IMR-90 (cell line): ENCODE results near the gene CD82. TPM values are rescaled to one million over a fixed set of nuclear protein-coding genes. Genes with fewer than 3 reads are reported as not detected.
A peak's percentile ranks its signal among the peaks of the same experiment; 100 is the strongest.

Experiments used
- ATAC-seq: fragments of 200-7000 bp; cut with Tn5 transposase; 2 replicates; pipeline ENCODE4 v1.9.1; 2020; ENCODE audit warnings: low read depth, mild to moderate bottlenecking, moderate library complexity
- BruUV-seq: library from RNA; stranded (reverse); fragments of 400-500 nt; replicated peaks from 2 replicates; lab custom pipeline; 2021; lab: Mats Ljungman, UMichigan
- CTCF ChIA-PET: fragments of 300-600 bp; formaldehyde crosslinking; extraction: SDS; loops from one replicate; lab custom pipeline; 2021; ENCODE audit warnings: antibody characterized with exemption; lab: Yijun Ruan, JAX
- POLR2A ChIA-PET: fragments of 300-600 bp; sonication (Branson Sonifier 250); formaldehyde crosslinking; loops from one replicate; lab custom pipeline; 2022; ENCODE audit warnings: antibody characterized with exemption; ENCODE audit not compliant: unreplicated experiment; lab: Charles Lee
- DNase-seq: peaks from one replicate; pipeline ENCODE4 v3.0.0; 2013
- H2AFZ ChIP-seq: replicated peaks from 2 replicates; pipeline ENCODE3; 2013; ENCODE audit warnings: low read length, mild to moderate bottlenecking; ENCODE audit not compliant: poor library complexity
- H2AK5ac ChIP-seq: 2 replicates; pipeline ENCODE4 v1.6.1; 2013; ENCODE audit warnings: low read depth, low read length, inconsistent platforms
- H2AK9ac ChIP-seq: replicated peaks from 2 replicates; pipeline ENCODE3; 2013; ENCODE audit warnings: mild to moderate bottlenecking, low read depth, low read length, moderate library complexity; ENCODE audit not compliant: poor library complexity
- H2BK120ac ChIP-seq: 2 replicates; pipeline ENCODE4 v1.6.1; 2013; ENCODE audit warnings: low read depth, low read length, inconsistent platforms
- H2BK15ac ChIP-seq: 3 replicates; pipeline ENCODE4 v1.6.1; 2013; ENCODE audit warnings: low read depth, low read length, inconsistent platforms
- H2BK20ac ChIP-seq: 2 replicates; pipeline ENCODE4 v1.6.1; 2013; ENCODE audit warnings: low read depth, mild to moderate bottlenecking, inconsistent platforms, low read length, moderate library complexity
- H2BK5ac ChIP-seq: 2 replicates; pipeline ENCODE4 v1.6.1; 2013; ENCODE audit warnings: mild to moderate bottlenecking, low read depth, low read length, inconsistent platforms; ENCODE audit not compliant: poor library complexity, severe bottlenecking
- H3K14ac ChIP-seq: replicated peaks from 2 replicates; pipeline ENCODE4 v1.6.1; 2013; ENCODE audit warnings: low read depth, low read length, inconsistent platforms
- H3K18ac ChIP-seq: 2 replicates; pipeline ENCODE4 v1.6.1; 2013; ENCODE audit warnings: low read depth, low read length, control low read depth
- H3K23ac ChIP-seq: 2 replicates; pipeline ENCODE4 v1.6.1; 2013; ENCODE audit warnings: low read depth, low read length, inconsistent platforms
- H3K27ac ChIP-seq: 2 replicates; pipeline ENCODE4 v1.5.1; 2013; ENCODE audit warnings: mild to moderate bottlenecking, control low read depth, low read length; ENCODE audit not compliant: insufficient read depth
- H3K27me3 ChIP-seq: 2 replicates; pipeline ENCODE4 v1.6.1; 2013; ENCODE audit warnings: low read length; ENCODE audit not compliant: control insufficient read depth, insufficient read depth
- H3K36me3 ChIP-seq: 2 replicates; pipeline ENCODE4 v1.6.1; 2013; ENCODE audit warnings: low read length, mixed read lengths; ENCODE audit not compliant: control insufficient read depth, insufficient read depth
- H3K4ac ChIP-seq: 2 replicates; pipeline ENCODE4 v1.6.1; 2013; ENCODE audit warnings: low read depth, low read length, inconsistent platforms
- H3K4me1 ChIP-seq: 2 replicates; pipeline ENCODE4 v1.6.1; 2013; ENCODE audit warnings: low read length, mixed read lengths; ENCODE audit not compliant: control insufficient read depth, insufficient read depth
- H3K4me2 ChIP-seq: 2 replicates; pipeline ENCODE4 v1.6.1; 2013; ENCODE audit warnings: low read depth, mild to moderate bottlenecking, control low read depth, low read length, moderate library complexity
- H3K4me3 ChIP-seq: 2 replicates; pipeline ENCODE4 v1.5.1; 2013; ENCODE audit warnings: low read depth, mild to moderate bottlenecking, control low read depth, low read length, moderate library complexity; ENCODE audit not compliant: insufficient read depth
- H3K56ac ChIP-seq: 2 replicates; pipeline ENCODE4 v1.6.1; 2013; ENCODE audit warnings: low read length, inconsistent platforms; ENCODE audit not compliant: insufficient read depth; ENCODE audit errors: extremely low read depth
- H3K79me1 ChIP-seq, 2 experiments: 2 replicates each; pipeline ENCODE4 v1.6.1; 2013; ENCODE audit warnings: low read length in 2 of 2, inconsistent platforms in 1 of 2, low read depth in 1 of 2
- H3K9ac ChIP-seq: 2 replicates; pipeline ENCODE4 v1.6.1; 2013; ENCODE audit warnings: low read depth, low read length, control low read depth
- H3K9me1 ChIP-seq: 2 replicates; pipeline ENCODE4 v1.6.1; 2013; ENCODE audit warnings: low read length, inconsistent platforms; ENCODE audit not compliant: insufficient read depth
- H3K9me3 ChIP-seq: 2 replicates; pipeline ENCODE4 v1.6.1; 2013; ENCODE audit warnings: low read length; ENCODE audit not compliant: control insufficient read depth, insufficient read depth
- H4K20me1 ChIP-seq: 2 replicates; pipeline ENCODE4 v1.6.1; 2013; ENCODE audit warnings: low read length, inconsistent platforms; ENCODE audit not compliant: insufficient read depth
- H4K5ac ChIP-seq: 2 replicates; pipeline ENCODE4 v1.6.1; 2013; ENCODE audit warnings: mild to moderate bottlenecking, low read depth, low read length, control low read depth
- H4K8ac ChIP-seq, 2 experiments: 2 replicates each; pipeline ENCODE4 v1.6.1; 2013; ENCODE audit warnings: low read depth in 2 of 2, low read length in 2 of 2, control low read depth in 1 of 2, inconsistent platforms in 1 of 2
- H4K91ac ChIP-seq: 2 replicates; pipeline ENCODE4 v1.6.1; 2013; ENCODE audit warnings: low read depth, low read length, inconsistent platforms; ENCODE audit not compliant: insufficient read depth
- CEBPB ChIP-seq: IDR thresholded peaks from 2 replicates; pipeline ENCODE4 v1.6.1; 2012; ENCODE audit warnings: low read depth, low read length, improper control_type of control experiment
- CTCF ChIP-seq: conservative IDR thresholded peaks from 2 replicates; pipeline ENCODE4 v1.5.1; 2012; ENCODE audit warnings: mild to moderate bottlenecking, low read depth, low read length, improper control_type of control experiment
- ELK1 ChIP-seq: fragments of 150-350 bp; IDR thresholded peaks from 2 replicates; pipeline ENCODE4 v1.6.1; 2016; ENCODE audit warnings: low read depth, mild to moderate bottlenecking, low read length, moderate library complexity, borderline replicate concordance
- MAFK ChIP-seq: IDR thresholded peaks from 2 replicates; pipeline ENCODE4 v1.6.1; 2012; ENCODE audit warnings: low read depth, low read length, improper control_type of control experiment
- MAZ ChIP-seq: IDR thresholded peaks from 2 replicates; pipeline ENCODE4 v1.6.1; 2012; ENCODE audit warnings: low read depth, mild to moderate bottlenecking, low read length, improper control_type of control experiment, moderate library complexity, borderline replicate concordance
- MXI1 ChIP-seq: IDR thresholded peaks from 2 replicates; pipeline ENCODE4 v1.6.1; 2012; ENCODE audit warnings: low read depth, mild to moderate bottlenecking, low read length, moderate library complexity, borderline replicate concordance
- NFE2L2 ChIP-seq: fragments of 150-350 bp; IDR thresholded peaks from 2 replicates; pipeline ENCODE4 v1.6.1; 2016; ENCODE audit warnings: low read depth, mild to moderate bottlenecking, low read length
- POLR2A ChIP-seq: IDR thresholded peaks from 2 replicates; pipeline ENCODE4 v1.6.1; 2012; ENCODE audit warnings: mild to moderate bottlenecking, low read depth, low read length
- RCOR1 ChIP-seq: IDR thresholded peaks from 2 replicates; pipeline ENCODE4 v1.6.1; 2012; ENCODE audit warnings: mild to moderate bottlenecking, low read length, improper control_type of control experiment; ENCODE audit not compliant: insufficient replicate concordance
- RFX5 ChIP-seq: IDR thresholded peaks from 2 replicates; pipeline ENCODE4 v1.8.0; 2012; ENCODE audit warnings: low read depth, mild to moderate bottlenecking, low read length, moderate library complexity
- SMC3 ChIP-seq: fragments of 150-350 bp; IDR thresholded peaks from 2 replicates; pipeline ENCODE4 v1.6.1; 2016; ENCODE audit warnings: low read depth, mild to moderate bottlenecking, antibody characterized with exemption, low read length, moderate library complexity
- USF2 ChIP-seq: fragments of 150-350 bp; IDR thresholded peaks from 2 replicates; pipeline ENCODE4 v1.6.1; 2017; ENCODE audit warnings: mild to moderate bottlenecking, antibody characterized with exemption, low read length, low read depth
- WGBS, 2 experiments: methylation state at CpG; one replicate each; pipeline versions ENCODE4 v1.1.5 to v1.1.7; 2013; ENCODE audit warnings: missing lambda C conversion rate in 2 of 2; ENCODE audit not compliant: insufficient read length in 1 of 2; ENCODE audit errors: extremely low coverage in 2 of 2; 5-methylcytosine and 5-hydroxymethylcytosine counted together
- dilution Hi-C: fragments of 300-500 bp; cut with HindIII; formaldehyde crosslinking; loops from one replicate; pipeline ENCODE4 v1.14.3; 2018; ENCODE audit warnings: low sequenced_read_pairs; ENCODE audit not compliant: unreplicated experiment
- in situ Hi-C: fragments of 300-500 bp; cut with MboI; formaldehyde crosslinking; loops from 3 replicates; pipeline ENCODE4 v1.14.3; 2019; ENCODE audit warnings: low sequenced_read_pairs, inconsistent platforms, mixed read lengths
- intact Hi-C: fragments of 100-400 bp; cut with micrococcal nuclease; formaldehyde crosslinking; loops from 2 replicates; pipeline ENCODE4 v1.10.0; 2022
- polyA plus RNA-seq, 3 experiments: library from polyadenylated mRNA; depleted of rRNA; stranded (reverse); fragments of >200 nt; gene quantifications; 2 replicates each; pipeline ENCODE4 v1.2.3, GENCODE V29; 2012; ENCODE audit warnings: low replicate concordance in 1 of 3
- total RNA-seq: library from RNA; depleted of rRNA; stranded (reverse); fragments of >200 nt; gene quantifications from 2 replicates; pipeline ENCODE4 v1.2.3, GENCODE V29; 2012

The CD82 gene
- total and polyA plus RNA-seq, 2 of the 4 experiments (the other 2 are of a cell fraction), result 32.8 to 49.4 TPM

- no peak overlapping the region for H3K4me3 ChIP-seq
- no peaks in the 10 kb centered on the region for H3K36me3 ChIP-seq
- no peak overlapping the region for H2AK9ac ChIP-seq
- no peak overlapping the region for H3K27ac ChIP-seq
- no peak overlapping the region for H4K91ac ChIP-seq
- no peaks in the 10 kb centered on the region for H3K79me1 ChIP-seq
- peaks cover 16% of the 10 kb centered on the region for H3K4me1 ChIP-seq
- POLR2A ChIA-PET, result no interaction called here
- no TSS peak for BruUV-seq
- H2BK20ac ChIP-seq, result no peak overlapping the region
- no peak overlapping the region for H3K4me2 ChIP-seq
- in situ Hi-C loops (loop anchor here (25.0 kb wide), 1 partner anchor 1253 kb away; the partner anchor contains the start of gene SLC35C1), intact Hi-C loops (loop anchor here (10.0 kb wide), 1 partner anchor 545 kb away; no protein-coding TSS in a partner anchor), dilution Hi-C loops (no loop called here)
- no CpG with 5 or more reads among the region's 9 CpGs for WGBS, 2 experiments
- H3K23ac ChIP-seq, result no peak overlapping the region
- no peak overlapping the region for H2BK120ac ChIP-seq
- H3K56ac ChIP-seq, result no peak overlapping the region
- no peak overlapping the region for H2BK5ac ChIP-seq
- CTCF ChIA-PET, result interaction anchor here (0.7 to 1.2 kb wide), 3 partner anchors 41 to 57 kb away, joined by 3 to 5 read pairs (median 4); no protein-coding TSS in a partner anchor
- H3K9me3 ChIP-seq, result no peaks in the 10 kb centered on the region
- no peak overlapping the region for H3K18ac ChIP-seq
- H3K9ac ChIP-seq, result no peak overlapping the region
- H4K8ac ChIP-seq, result peak overlapping the region in 1 of 2 experiments; percentile 21; a peak in 1 of 4 replicates
- DNase-seq (no peak), ATAC-seq (no peak)
- H4K20me1 ChIP-seq, result no peaks in the 10 kb centered on the region
- H3K27me3 ChIP-seq, result no peaks in the 10 kb centered on the region
- H4K5ac ChIP-seq, result no peak overlapping the region
- H2AFZ ChIP-seq, result no peak overlapping the region
- no peak overlapping the region for H2AK5ac ChIP-seq
- peaks cover 14% of the 10 kb centered on the region for H3K9me1 ChIP-seq
- H2BK15ac ChIP-seq, result no peak overlapping the region
- H3K14ac ChIP-seq, result no peak overlapping the region
- TF ChIP-seq CTCF, result no peak
- no peak for TF ChIP-seq CEBPB
- no peak for TF ChIP-seq MAZ
- TF ChIP-seq RCOR1, result no peak
- TF ChIP-seq MXI1, result no peak
- TF ChIP-seq USF2, result no peak
- TF ChIP-seq RFX5, result no peak
- TF ChIP-seq NFE2L2, result no peak
- TF ChIP-seq SMC3, result no peak
- TF ChIP-seq ELK1, result no peak
- TF ChIP-seq POLR2A, result no peak
- TF ChIP-seq MAFK, result no peak
- H3K4ac ChIP-seq, result no peak overlapping the region
Observed at GRCh38 chr11:44559207-44559939, 6.1 kb upstream of the CD82 start.
